NCI-H82 treated with DMSO at 0.1 percent for 48 hours (cell line): ENCODE measurements around the gene MUC2.

Experiments
- DNase-seq: peaks from one replicate; lab custom pipeline; 2025; ENCODE audit not compliant: unreplicated experiment; lab: John Stamatoyannopoulos, UW

The MUC2 gene

GRCh38 chr11:1074244-1075221 is at the start of gene MUC2:
Gene MUC2 (plus strand): TSS chr11:1074874.
- no peak for DNase-seq

GRCh38 chr11:1025410-1026162 is 49.1 kb upstream of the MUC2 start:
- DNase-seq, result no peak

DNA sequence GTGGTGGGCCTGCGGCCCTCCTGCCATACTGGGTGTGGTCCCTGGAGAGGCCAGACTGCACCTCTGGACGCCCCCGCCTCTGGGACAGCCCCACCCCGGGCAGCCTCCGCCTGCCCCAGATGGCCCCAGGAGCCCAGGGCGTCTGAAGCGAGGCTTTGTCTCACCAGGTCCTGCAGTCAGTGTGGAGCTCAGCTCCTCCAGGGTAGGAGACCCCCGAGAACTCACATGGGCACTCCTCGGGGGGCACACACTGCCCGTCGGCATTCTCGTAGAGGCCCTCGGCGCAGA is 48.6 kb upstream of the MUC2 start:
- DNase-seq, result no peak

DNA sequence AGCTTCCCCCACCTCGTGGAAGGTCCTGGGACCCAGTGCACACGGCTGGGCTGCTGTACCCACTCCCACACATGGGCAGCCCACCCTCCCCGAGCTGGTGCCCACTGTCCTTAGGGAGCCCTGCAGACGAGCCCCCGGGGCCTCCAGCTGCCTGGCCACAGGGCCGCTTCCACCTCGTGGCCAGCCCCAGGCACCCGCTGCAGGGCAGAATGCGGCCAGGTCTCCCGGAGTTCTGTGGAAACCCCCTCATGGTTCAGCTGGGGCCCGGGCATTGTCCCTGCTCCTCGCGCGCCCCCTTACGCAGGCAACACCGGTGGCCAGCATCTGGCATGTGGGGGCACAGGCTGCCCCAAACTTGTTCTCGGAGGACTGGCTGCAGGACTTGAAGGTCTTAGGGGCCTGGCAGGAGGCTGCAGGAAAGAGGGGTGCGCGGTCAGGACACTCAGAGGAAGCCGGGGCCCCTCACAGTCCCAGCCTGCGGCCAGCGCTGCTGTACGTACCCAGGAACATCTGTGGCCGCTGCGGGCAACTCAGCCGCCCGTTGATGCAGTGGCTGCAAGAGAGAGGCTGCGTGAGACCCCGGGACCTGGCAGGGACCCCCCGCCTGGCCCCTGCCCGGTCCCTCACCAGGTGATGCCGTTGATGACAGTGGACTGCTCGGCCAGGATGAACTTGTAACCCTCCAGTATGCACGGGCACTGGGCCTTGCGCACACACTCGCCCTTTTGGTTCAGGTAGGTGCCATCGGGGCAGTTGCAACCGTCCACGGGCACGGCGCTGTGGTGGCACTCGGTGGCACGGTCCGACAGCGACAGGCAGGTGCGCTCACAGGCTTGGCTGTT is 47.8 kb upstream of the MUC2 start:
- DNase-seq, result no peak

- no peak for DNase-seq
These were observed 47.0 kb upstream of the MUC2 start for GRCh38 chr11:1027483-1028290.

DNA sequence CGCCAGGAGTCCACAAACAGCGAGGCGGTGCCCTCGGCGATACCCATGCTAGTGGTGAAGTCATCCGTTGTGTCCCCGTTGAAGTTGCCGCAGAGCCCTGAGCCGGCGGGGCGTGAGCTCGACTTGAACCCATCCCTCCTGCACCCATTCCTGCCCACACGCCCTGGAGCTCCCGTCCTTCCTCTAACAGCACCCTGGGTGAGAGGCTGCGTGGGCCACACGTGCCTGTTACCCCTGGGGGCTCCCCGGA is 46.5 kb upstream of the MUC2 start:
- DNase-seq, result no peak

DNA sequence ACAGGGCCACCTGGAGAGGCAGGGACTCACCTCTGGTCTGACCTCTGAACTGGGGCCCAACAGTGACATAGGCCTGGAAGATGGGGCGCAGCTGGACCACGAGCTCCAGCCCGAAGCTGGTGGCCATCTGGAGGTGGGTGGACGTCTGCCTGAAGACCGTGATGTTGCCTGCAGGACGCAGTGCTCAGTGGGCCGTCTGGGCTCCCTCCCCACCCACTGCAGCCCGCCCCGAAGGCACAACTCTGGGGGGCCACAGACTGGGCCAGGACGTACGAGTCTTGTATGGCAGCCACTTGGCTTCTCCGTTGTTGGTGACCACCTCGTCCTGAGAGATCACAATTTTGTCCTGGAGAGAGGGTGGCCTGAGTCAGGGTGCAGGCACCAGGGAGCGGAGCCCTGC is 46.1 kb upstream of the MUC2 start:
- no peak for DNase-seq

- no peak for DNase-seq
These were observed 45.6 kb upstream of the MUC2 start for GRCh38 chr11:1029051-1029450.

- no peak for DNase-seq
These were observed 45.0 kb upstream of the MUC2 start for GRCh38 chr11:1029654-1030053.

- DNase-seq, result no peak
These were observed 44.6 kb upstream of the MUC2 start for GRCh38 chr11:1030086-1030485.

GRCh38 chr11:1030556-1030955 is 44.1 kb upstream of the MUC2 start:
- DNase-seq, result no peak

DNA sequence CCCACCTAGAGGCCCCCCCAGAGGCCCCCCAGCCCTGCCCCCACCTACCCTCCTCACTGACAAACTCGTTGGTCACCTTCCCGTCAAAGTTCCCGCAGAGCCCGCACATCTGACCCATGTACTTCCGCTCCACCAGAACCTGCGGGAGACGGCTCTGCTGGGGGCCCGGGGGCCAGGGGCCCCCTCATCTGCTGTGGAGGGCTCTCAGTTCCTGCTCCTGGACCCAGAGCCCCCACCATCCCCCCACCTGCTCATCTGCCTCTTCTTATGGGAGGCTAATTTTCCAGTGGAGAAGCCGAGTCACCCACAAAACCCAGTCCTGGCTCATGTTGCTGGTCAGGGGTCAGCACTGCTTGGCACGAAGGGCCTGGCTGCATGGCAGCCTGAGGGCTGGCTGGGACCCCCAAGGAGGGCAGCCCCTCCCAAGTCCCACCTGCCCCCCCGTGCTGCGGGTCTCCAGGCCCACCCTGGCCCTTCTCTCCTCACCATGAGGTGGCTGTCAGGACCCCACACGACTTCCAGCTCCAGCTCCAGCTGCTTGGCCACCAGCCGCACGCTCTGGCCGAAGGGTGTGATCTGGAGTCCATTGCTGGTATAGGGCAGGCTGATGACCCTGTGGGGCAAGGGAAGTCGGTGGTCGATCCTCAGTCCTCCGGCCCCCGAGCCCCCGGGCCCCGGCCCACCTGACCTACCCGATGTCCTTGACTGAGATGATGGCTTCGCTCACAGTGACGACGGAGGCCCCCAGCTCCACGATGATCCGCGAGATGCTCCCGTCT is 43.4 kb upstream of the MUC2 start:
- DNase-seq, result no peak

DNA sequence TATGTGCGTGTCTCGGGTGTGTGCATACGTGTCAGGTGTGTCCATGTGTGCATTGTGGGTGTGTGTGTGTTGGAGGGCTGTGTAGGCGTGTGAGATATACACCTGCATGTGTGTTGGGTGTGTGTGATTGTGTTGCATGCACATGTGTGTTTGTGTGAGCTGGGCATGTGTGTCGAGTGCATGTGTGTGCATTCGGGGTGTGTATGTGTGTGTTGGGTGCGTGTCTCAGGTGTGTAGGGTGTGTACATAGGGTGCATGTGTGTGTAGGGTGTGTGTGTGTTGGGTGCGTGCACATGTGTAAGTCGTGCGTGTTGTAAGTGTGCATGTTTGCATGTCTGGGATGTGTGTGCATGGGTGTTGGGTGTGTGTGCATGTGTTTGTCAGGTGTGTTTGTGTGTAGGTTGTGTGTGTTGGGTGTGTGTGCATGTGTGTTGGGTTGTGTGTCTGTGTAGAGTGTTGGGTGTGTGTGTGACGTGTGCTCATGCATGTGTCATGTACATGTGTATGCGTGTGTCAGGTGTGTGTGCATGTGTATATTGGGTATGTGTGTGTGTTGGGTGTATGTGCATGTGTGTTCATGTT is 42.3 kb upstream of the MUC2 start:
- no peak for DNase-seq

GRCh38 chr11:1033016-1033798 is 41.5 kb upstream of the MUC2 start:
- no peak for DNase-seq

DNA sequence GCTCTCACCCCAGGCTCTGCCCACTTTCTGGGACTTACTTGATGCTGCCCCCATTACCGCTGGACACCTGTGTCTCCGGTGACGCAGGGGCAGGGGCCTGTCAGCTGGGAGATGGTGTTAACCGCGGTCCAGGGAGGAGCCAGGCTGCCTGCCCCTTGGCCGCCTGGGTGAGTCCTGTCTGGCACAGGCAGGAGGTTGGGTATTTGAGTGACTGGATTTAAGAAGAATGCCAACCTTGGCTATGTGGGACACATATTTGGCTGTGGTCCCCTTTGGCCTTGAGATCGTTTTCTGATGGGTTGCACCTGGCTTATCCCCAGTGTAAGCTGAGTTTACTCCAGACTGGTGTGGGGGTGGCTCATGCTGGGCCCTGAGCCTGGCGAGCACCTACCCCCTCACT is 40.7 kb upstream of the MUC2 start:
- DNase-seq, result no peak

- no peak for DNase-seq
These were observed 40.0 kb upstream of the MUC2 start for GRCh38 chr11:1034456-1035295.

GRCh38 chr11:1035577-1036283 is 38.9 kb upstream of the MUC2 start:
- no peak for DNase-seq
